HG03575 (cell line): ENCODE data around the gene OLIG2.

Experiments used
- ATAC-seq: cut with Tn5 transposase; IDR thresholded peaks from one replicate; pipeline ENCODE4 v1.9.1; 2021; ENCODE audit not compliant: unreplicated experiment, insufficient number of reproducible peaks, low FRiP score; ENCODE audit errors: extremely low read depth

OLIG2 gene

GRCh38 chr21:33018707-33019465 lies 6.8 kb upstream of the OLIG2 start:
- no peak for ATAC-seq

- no peak for ATAC-seq
These were observed 6.2 kb upstream of the OLIG2 start for GRCh38 chr21:33019516-33019884.

- ATAC-seq: no peak
These were observed 5.7 kb upstream of the OLIG2 start for GRCh38 chr21:33019885-33020557.

- ATAC-seq: no peak
These were observed 5.1 kb upstream of the OLIG2 start for GRCh38 chr21:33020558-33021100.

GRCh38 chr21:33021150-33021549 lies 4.6 kb upstream of the OLIG2 start:
- ATAC-seq: no peak

- no peak for ATAC-seq
These were observed 4.1 kb upstream of the OLIG2 start for GRCh38 chr21:33021667-33022066.

GRCh38 chr21:33022489-33022827 lies 3.3 kb upstream of the OLIG2 start:
- ATAC-seq: no peak

- ATAC-seq: no peak
These were observed 2.7 kb upstream of the OLIG2 start for GRCh38 chr21:33022828-33023573.

- ATAC-seq: no peak
These were observed 2.0 kb upstream of the OLIG2 start for GRCh38 chr21:33023574-33024200.

- ATAC-seq: no peak
These were observed 1.3 kb upstream of the OLIG2 start for GRCh38 chr21:33024201-33025103.

GRCh38 chr21:33025106-33025488 lies 638 bp upstream of the OLIG2 start:
- no peak for ATAC-seq

- no peak for ATAC-seq
These were observed 716 bp downstream of the OLIG2 start for GRCh38 chr21:33026443-33026858.

GRCh38 chr21:33026878-33027400 lies 1.2 kb downstream of the OLIG2 start:
- no peak for ATAC-seq

- no peak for ATAC-seq
These were observed 1.9 kb downstream of the OLIG2 start for GRCh38 chr21:33027401-33028286.

- no peak for ATAC-seq
These were observed 2.5 kb downstream of the OLIG2 start for GRCh38 chr21:33028287-33028670.

GRCh38 chr21:33028773-33029384 lies 3.1 kb downstream of the OLIG2 start:
- no peak for ATAC-seq

- ATAC-seq: no peak
These were observed 3.7 kb downstream of the OLIG2 start for GRCh38 chr21:33029385-33029921.
